Activated CD8-positive, alpha-beta memory T cell treated with anti-CD3 and anti-CD28 coated beads, Interleukin-2, amount 50 U/mL, for 24 hours (primary cell): Measurements from ENCODE around the gene ENGASE.

Source experiments
- DNase-seq: peaks from one replicate; pipeline ENCODE4 v3.0.0-alpha.2; 2020; ENCODE audit errors: extremely low read depth

Gene ENGASE

GRCh38 chr17:79093270-79093669 lies 18.6 kb downstream of the ENGASE start:
- no peak for DNase-seq

DNA sequence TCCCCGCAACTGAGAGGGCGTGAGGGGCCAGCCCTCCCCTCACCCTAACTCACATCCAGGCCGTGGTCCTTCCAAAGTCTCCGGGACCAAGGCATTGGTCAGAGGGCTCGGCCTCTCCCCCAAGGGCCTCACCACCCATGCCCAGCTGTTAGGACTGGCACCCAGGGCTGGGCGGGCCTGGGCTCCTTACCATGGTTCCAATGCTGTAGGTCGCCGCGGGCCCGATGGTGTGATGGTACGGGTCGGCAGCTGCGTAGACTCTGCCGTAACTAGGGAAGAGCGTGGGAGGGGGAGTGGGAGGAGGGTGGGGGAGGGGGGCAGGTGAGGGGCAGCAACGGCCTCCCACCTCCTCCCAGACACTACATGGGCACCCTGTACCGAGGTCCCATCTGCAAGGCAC lies 19.6 kb downstream of the ENGASE start:
- DNase-seq, result no peak

- no peak for DNase-seq
Observed at GRCh38 chr17:79095345-79096055, 20.9 kb downstream of the ENGASE start.

DNA sequence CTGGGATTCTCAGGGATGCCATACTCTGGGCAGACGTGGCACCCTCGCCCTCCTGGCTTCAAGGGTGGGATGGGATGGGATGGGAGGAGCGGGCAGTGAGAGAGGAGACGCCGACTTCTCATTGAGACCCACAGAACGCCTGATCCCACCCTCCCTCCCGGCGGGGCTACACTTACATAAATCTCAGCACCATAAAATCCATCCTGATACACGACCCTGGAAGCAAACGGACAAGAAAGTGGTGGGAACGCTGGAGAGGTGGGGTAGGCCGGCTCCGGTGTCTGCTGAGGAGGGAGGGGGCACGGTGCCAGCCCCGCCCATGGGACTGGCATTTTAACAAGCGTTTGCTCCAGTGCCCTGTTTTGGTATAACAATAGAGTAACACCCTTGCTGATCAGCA lies 21.9 kb downstream of the ENGASE start:
- DNase-seq, result no peak

DNA sequence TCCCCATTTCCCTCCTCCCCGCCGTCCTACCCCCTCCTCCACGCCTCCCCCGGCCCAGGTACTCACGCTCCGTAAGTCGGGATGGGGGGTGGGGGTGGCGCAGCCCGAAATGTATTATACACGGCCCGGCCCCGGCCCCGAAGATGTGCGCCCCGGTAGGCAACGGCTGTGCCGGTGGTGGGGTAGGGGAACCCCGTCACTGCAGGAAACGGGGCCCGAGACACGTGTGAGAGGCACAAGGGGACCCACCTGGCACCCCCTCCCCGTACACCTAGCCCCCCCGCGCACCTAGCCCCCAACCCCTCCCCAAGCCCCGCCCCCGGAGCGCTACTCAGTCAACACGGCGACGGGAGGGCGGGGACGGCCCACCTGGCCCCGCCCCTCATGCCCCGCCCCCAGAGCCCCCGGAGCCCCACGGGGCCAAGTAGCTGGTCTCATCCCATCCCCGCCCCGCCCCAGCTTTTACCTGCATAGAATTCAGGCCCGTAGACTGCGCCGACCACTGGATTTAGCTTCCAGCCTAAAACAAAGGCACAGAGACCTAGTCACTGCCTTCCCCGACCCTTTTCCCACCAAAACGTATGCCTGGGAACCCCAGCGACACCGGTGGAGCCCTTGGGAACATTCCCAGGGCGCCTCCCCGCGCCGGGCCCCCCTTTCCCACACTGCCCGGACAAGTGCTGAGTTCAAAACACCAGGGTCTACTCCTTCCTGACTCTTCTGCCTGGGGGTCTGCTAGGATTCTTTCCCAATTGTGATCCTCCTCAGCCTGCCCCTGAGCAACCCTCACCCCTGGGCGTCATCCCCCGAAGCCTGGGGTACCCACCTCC lies 22.8 kb downstream of the ENGASE start:
- no peak for DNase-seq

DNA sequence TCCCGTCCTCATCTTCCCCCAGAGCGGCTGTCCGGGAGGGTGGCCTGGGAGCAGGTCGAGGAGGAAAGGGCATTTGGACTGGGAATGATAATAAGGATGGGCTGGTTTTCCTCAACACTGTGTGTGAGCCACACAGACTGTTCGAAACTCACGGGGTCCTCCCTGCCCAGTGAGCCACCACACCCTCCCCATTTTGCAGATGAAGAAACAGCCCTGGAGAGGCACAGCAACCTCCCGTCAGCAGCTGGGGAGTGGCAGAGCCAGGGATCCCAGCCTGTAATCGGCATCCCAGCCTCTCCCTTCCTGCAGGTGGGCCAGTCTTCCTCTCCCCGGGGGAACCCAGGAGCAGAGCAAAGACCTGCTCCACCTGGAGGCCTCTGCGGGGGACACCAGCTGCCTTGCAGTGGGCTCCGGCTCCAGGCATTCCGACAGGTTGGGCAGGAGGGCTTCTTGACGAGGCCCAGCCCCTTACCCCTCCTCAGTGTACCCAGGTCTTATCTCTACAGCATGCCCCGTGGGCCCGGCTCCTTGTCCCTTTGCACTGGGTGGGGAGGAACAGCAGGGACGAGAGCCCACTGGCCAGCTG lies 23.8 kb downstream of the ENGASE start:
- no peak for DNase-seq

GRCh38 chr17:79100405-79100804 lies 25.8 kb downstream of the ENGASE start:
- no peak for DNase-seq

DNA sequence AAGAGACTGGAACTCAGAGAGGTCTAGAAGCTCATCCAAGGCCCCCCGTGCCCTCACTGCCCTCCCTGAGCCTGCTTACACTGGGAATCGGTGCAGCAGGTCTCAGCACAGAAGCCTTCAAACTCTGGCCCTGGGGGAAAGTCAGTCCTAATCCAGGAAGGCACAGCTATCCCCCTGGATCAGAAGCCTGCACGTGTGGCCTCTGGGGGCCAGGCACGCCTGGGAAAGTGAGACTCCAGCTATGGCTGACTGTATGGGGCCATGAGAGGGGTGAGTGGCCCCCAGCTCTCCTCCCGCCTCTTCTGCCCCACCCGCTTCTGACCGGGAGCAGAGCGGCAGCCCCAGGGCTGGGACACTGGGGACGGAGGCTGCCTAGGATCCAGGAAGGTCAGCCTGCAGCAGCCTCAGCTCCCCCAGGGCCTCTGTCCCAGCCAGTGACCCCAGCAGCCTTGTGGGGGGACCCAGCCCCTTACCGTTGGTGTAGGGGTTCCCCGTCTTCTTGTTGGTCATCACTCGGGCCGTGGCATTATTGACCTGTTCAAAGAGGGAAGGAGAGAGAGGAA lies 26.6 kb downstream of the ENGASE start:
- DNase-seq, result no peak

DNA sequence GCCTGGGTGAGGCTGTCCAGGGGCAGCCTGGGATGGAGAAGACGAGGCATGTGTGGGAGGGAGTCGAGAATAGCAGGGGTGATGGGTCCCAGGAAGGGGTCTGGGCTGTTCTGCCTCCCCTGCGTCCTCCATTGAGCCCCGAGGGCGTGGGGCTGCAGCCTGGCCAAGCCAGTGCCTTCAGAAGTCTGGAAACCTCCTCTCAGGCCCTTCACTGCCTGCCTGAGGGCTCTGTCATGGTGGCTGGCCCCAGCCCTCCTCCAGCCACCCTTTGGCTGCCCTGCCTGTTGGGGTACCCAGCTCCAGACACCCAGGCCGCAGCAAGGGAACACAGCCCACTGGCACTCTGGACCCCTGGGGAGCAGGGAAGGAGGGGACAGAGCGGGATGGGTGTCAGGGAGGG lies 27.6 kb downstream of the ENGASE start:
- no peak for DNase-seq

GRCh38 chr17:79104898-79105600 lies 30.4 kb downstream of the ENGASE start:
- DNase-seq, result no peak

GRCh38 chr17:79105937-79106336 lies 31.3 kb downstream of the ENGASE start:
- DNase-seq, result no peak

DNA sequence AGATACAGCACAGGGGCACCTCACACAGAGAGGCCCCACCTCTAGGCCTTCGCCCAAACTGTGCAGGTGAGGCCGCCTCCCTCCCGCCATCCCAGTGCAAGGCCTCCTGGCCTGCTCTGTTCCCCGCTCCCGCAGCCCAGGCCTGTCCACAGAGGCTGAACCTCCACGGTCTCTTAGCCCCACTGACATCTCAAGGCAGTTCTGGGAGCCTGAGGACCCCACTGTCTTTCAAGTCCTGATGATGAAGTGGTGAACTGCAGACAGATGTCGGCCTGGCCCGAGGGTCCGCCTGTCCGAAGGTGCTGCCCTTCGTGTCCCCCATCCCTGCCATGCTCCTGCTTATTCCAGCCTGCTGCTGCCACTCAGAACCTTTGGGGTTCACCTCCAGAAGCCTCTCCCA lies 32.3 kb downstream of the ENGASE start:
- DNase-seq, result no peak

DNA sequence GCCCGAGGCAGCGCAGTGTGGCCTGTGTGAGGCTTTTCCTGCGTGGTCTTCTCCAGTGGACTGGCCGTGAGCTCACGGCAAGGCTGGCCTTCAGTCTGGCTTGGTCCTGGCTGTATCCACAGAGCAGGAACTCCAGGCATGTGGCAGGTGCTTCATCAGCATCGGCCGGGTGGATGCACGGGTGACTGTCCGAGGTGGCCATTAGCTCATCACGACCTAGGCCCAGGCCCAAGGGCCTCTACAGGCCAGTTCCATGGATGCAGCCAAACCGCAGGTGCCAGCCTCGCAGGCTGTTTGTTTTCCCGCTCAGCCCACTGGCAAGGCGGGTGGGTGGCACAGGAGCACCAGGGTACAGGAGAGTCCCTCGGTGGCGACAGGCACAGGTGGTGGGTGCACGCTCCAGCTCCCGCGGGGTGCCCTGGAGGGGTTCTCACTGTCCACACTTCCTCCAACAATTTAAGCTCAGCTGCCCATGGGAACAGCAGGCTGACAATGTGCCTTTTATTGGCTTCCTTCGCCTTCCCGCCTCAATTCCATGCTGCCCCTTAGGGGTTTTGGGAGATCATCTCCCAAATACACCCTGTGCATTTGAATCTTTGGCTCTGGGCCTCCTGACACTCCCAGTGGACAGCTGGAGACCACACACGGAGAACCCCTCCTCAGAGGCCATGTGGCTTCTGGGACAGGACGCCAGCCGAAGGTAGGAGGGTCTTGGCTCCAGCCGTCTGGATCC lies 33.0 kb downstream of the ENGASE start:
- no peak for DNase-seq

- DNase-seq, result no peak
Observed at GRCh38 chr17:79108232-79108850, 33.7 kb downstream of the ENGASE start.

- no peak for DNase-seq
Observed at GRCh38 chr17:79108870-79109269, 34.2 kb downstream of the ENGASE start.

- DNase-seq, result no peak
Observed at GRCh38 chr17:79109584-79109983, 35.0 kb downstream of the ENGASE start.

DNA sequence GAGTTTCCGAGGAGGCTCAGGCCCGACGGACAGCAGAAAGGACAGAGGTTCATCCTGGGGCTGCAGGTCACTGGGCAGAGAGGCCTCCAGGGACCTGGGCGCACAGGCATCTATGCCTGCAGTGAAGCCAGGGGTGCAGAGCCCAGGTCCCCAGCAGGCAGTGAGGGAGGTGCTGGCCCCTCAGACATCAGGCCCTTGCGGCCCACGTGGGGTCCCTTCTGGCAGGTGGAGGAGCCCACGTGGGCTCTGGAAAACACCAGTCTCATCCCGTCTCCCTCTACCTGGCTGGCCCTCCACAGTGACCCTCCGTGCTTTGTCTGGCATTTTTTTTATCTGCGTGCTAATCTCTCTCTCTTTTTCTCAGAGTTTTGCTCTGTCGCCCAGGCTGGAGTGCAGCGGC lies 36.5 kb downstream of the ENGASE start:
- DNase-seq, result no peak

GRCh38 chr17:79112471-79112870 lies 37.8 kb downstream of the ENGASE start:
- DNase-seq, result no peak

DNA sequence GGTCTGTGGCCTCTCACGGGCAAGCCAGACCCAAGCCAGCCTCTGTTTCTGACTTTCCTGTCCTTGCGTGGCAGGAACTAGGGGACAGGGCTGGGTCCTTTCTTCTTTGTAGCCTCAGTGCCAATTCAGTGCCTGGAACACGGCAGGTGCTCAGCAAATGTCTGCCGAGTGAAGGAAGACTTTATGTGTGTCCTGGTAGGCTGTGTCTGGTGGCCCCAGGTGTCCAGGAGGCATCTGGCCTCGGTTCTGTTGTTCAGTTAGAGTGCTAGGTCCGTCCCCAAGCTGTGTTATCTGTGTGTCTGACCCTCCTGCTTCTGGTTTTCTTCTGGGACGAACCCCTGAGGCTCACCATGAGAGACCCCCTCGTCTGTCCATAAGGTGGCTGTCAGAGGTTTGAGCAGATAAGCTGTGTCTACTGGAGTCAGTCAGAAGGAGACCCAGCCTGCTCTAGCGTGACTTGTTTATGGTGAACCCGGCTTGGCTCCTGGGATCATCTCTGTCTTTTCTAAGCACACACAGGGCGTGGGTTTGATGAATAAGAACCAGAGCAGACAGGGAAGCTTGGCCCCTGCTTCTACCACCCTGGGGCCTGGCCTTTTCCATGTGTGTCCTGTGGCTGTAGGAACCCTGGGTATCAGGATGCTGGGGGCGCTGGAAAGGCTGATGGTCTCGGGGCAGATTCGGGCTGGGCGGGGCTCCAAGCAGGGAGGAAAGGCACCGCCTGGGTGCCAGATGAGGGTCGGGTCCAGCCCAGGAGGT lies 39.3 kb downstream of the ENGASE start:
- no peak for DNase-seq
